ENCODE measurements around the gene IGFBPL1. TPM values are rescaled to one million over a fixed set of nuclear protein-coding genes. Genes with fewer than 3 reads are reported as not detected.
A peak's percentile ranks its signal among the peaks of the same experiment; 100 is the strongest.

The IGFBPL1 gene
- total RNA-seq, 1 donor from 2014 or later = 1.0 TPM

DNA sequence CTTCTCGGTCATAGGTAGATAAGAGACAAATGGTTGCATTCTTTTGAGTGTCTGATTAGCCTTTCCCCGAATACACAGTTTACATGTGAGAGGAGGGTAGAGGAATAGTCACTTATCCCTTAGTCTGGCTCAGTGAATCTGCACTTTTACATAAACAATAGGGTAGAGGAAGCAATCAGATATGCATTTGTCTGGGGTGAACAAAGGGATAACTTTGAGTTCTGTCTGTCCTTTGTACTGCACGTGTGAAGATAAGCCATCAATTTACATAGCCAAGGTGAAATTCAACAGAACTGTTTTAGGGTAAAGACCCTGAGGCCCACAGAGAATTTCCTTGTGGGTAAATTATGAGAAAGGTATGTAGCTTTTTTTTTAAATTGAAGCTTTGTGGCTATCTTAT lies 10.1 kb upstream of the IGFBPL1 start:
- Histone ChIP-seq H3K36me3 (ENCODE audit: control insufficient read depth in 3 of 3, insufficient read depth in 3 of 3, low read length in 3 of 3) (no peaks in the 10 kb centered on the region), H3K9ac (ENCODE audit: low read depth in 1 of 3, low read length in 3 of 3) (no peak overlapping the region), H3K27ac (ENCODE audit: low read depth, low read length) (no peak overlapping the region), H3K4me1 (ENCODE audit: control insufficient read depth in 3 of 3, insufficient read depth in 3 of 3, low read length in 3 of 3) (no peaks in the 10 kb centered on the region), H3K9me3 (ENCODE audit: control insufficient read depth in 3 of 3, low read length in 3 of 3) (no peaks in the 10 kb centered on the region), H3K4me3 (ENCODE audit: low read length in 3 of 3) (no peak overlapping the region), H3K27me3 (ENCODE audit: control insufficient read depth in 3 of 3, insufficient read depth in 3 of 3, low read length in 3 of 3) (peaks cover 0 to 9% (median 0%) of the 10 kb centered on the region in 3 donors)

DNA sequence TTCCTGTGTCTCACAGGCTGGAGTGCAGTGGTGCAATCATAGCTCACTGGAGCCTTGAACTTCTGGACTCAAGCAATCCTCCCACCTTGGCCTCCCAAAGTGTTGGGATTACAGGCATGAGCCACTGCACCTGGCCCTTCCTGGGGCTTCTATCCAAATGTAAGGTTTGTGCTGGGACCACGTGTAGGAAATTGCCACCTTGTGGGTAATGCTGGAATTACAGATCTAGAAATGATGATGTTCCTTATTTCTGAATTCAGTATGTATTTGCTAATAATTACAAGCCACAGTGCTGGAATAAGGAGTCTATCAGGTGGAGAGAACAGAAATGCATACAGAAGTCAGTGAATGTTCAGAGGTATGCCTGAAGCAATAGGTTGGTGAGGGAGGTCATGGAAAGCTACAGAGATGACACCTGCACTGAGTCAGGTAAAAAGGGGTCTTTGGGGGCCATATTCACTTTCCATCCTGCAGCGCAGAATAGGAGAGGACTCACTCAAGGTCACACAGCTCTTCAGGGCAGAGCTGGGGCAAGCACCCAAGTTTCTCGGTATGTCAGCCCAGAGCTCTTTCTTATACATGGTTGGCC lies 8.8 kb upstream of the IGFBPL1 start:
- Histone ChIP-seq H3K27me3 (ENCODE audit: control insufficient read depth in 3 of 3, insufficient read depth in 3 of 3, low read length in 3 of 3) (peaks cover 0 to 8% (median 2%) of the 10 kb centered on the region in 3 donors), H3K4me3 (ENCODE audit: low read length in 3 of 3) (no peak overlapping the region), H3K4me1 (ENCODE audit: control insufficient read depth in 3 of 3, insufficient read depth in 3 of 3, low read length in 3 of 3) (no peaks in the 10 kb centered on the region), H3K36me3 (ENCODE audit: control insufficient read depth in 3 of 3, insufficient read depth in 3 of 3, low read length in 3 of 3) (no peaks in the 10 kb centered on the region), H3K9ac (ENCODE audit: low read depth in 1 of 3, low read length in 3 of 3) (no peak overlapping the region), H3K27ac (ENCODE audit: low read depth, low read length) (no peak overlapping the region), H3K9me3 (ENCODE audit: control insufficient read depth in 3 of 3, low read length in 3 of 3) (no peaks in the 10 kb centered on the region)

DNA sequence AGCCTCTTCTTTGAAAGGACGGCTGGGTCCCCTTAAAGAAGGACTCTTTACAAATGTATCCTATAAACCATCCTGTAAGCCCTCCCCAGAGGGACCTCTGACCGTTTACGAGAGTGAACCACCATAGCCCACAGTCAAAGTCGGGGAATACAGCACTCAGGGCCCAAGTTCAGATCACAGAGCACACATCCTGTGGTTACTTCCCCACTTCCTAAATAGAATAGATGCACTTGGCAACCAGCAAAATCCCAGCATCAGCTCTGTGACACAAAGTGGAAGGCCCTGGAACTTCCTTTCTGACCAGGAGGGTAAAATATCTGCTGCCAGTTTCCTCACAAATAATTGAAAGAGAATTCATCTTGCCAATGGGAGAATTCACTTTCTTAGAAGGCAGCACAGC lies 6.9 kb upstream of the IGFBPL1 start:
- H3K27me3 ChIP-seq (ENCODE audit: control insufficient read depth in 3 of 3, insufficient read depth in 3 of 3, low read length in 3 of 3) = peaks cover 11 to 20% (median 13%) of the 10 kb centered on the region in 3 donors

DNA sequence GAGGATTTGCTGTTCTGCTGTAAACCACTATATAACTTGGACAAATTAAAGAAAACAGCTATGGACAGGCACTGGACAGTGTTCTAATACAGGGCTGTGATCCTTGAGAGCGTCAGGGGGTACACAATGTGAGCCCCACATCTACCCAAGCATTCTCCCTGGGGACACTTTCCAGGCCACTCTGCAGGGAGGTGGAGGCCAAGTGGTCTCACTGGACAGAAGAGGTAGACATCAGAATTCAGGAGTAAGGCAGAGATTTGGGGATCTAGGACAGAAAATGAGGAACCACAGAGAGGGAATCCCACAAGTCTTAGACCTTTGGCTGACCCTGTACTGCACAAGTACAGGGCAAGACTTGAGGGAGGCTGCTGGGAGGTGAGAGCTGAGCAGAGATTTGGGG lies 3.8 kb upstream of the IGFBPL1 start:
- H3K9ac ChIP-seq (ENCODE audit: low read depth in 1 of 3, low read length in 3 of 3) = no peak overlapping the region
- peaks cover 30 to 44% (median 36%) of the 10 kb centered on the region in 3 donors for H3K27me3 ChIP-seq (ENCODE audit: control insufficient read depth in 3 of 3, insufficient read depth in 3 of 3, low read length in 3 of 3)
- H3K4me1 ChIP-seq (ENCODE audit: control insufficient read depth in 3 of 3, insufficient read depth in 3 of 3, low read length in 3 of 3) = no peaks in the 10 kb centered on the region
- no peak overlapping the region for H3K4me3 ChIP-seq (ENCODE audit: low read length in 3 of 3)
- H3K27ac ChIP-seq (ENCODE audit: low read depth, low read length) = no peak overlapping the region
- no peaks in the 10 kb centered on the region for H3K36me3 ChIP-seq (ENCODE audit: control insufficient read depth in 3 of 3, insufficient read depth in 3 of 3, low read length in 3 of 3)
- H3K9me3 ChIP-seq (ENCODE audit: control insufficient read depth in 3 of 3, low read length in 3 of 3) = no peaks in the 10 kb centered on the region

More for the DNA sequence above, 6.9 kb upstream of the IGFBPL1 start:
- H3K27ac ChIP-seq (ENCODE audit: low read depth, low read length) = no peak overlapping the region
- no peaks in the 10 kb centered on the region for H3K9me3 ChIP-seq (ENCODE audit: control insufficient read depth in 3 of 3, low read length in 3 of 3)
- H3K36me3 ChIP-seq (ENCODE audit: control insufficient read depth in 3 of 3, insufficient read depth in 3 of 3, low read length in 3 of 3) = no peaks in the 10 kb centered on the region
- H3K9ac ChIP-seq (ENCODE audit: low read depth in 1 of 3, low read length in 3 of 3) = no peak overlapping the region
- H3K4me1 ChIP-seq (ENCODE audit: control insufficient read depth in 3 of 3, insufficient read depth in 3 of 3, low read length in 3 of 3) = no peaks in the 10 kb centered on the region
- H3K4me3 ChIP-seq (ENCODE audit: low read length in 3 of 3) = no peak overlapping the region

DNA sequence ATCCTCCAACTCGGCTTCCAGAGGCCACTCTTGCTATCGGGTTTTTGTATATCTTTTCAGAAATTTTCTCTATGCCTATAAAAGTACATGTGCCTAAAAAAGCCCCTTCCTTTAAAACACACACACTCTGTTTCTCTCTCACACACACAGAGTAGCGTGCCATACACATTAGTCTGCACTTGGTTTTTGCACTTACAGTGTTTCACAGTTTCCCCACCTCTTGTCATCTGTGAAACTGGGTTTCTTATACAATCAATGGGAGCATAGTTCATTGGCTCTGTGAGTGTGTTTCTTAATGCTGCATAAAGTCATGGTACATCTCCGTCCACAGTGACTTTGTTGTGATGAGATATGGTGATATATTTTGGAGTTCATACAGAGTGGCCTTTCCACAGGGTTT lies 664 bp upstream of the IGFBPL1 start:
- no peaks in the 10 kb centered on the region for H3K9me3 ChIP-seq (ENCODE audit: control insufficient read depth in 3 of 3, low read length in 3 of 3)
- no peak overlapping the region for H3K9ac ChIP-seq (ENCODE audit: low read depth in 1 of 3, low read length in 3 of 3)
- no peaks in the 10 kb centered on the region for H3K4me1 ChIP-seq (ENCODE audit: control insufficient read depth in 3 of 3, insufficient read depth in 3 of 3, low read length in 3 of 3)
- no peak overlapping the region for H3K27ac ChIP-seq (ENCODE audit: low read depth, low read length)
- peaks cover 39 to 56% (median 52%) of the 10 kb centered on the region in 3 donors for H3K27me3 ChIP-seq (ENCODE audit: control insufficient read depth in 3 of 3, insufficient read depth in 3 of 3, low read length in 3 of 3)
- no peak overlapping the region for H3K4me3 ChIP-seq (ENCODE audit: low read length in 3 of 3)
- no peaks in the 10 kb centered on the region for H3K36me3 ChIP-seq (ENCODE audit: control insufficient read depth in 3 of 3, insufficient read depth in 3 of 3, low read length in 3 of 3)

DNA sequence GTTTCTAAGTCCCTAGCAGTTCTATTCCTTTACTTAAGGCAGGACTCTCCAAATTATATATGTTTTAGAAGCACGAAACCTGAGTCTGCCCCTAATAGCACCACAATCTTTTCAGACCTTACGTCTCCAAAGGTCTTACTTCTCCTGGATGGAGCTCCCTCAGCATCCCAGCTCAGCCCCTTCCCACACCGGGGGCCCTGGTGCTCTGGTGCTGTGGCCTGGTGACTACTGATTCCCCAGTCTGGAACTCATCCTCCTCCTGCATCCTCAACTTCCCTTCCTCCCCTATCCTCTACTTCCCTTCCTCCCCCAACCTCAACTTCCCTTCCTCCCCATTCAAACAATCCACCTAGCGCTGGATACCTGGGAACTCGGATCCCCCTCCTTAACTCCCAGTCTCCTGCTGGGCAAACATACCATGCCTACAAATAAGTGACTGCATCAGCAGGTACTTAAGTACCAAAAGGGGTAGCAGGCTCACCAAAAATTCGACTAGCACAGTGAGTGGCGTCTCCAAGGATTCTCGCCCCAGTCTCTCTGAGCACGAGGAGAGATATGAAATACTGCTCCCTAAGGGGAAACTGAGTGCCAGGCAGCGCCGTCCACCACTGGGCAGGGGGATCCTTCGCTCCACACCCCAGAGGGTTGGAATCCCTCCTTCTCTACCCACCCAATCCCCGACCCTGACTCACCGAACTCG lies 831 bp downstream of the IGFBPL1 start:
- Histone ChIP-seq H3K4me1 (ENCODE audit: control insufficient read depth in 3 of 3, insufficient read depth in 3 of 3, low read length in 3 of 3) (no peaks in the 10 kb centered on the region), H3K4me3 (ENCODE audit: low read length in 3 of 3) (peak overlapping the region in 1 of 3 donors; percentile 56), H3K9me3 (ENCODE audit: control insufficient read depth in 3 of 3, low read length in 3 of 3) (no peaks in the 10 kb centered on the region), H3K27ac (ENCODE audit: low read depth, low read length) (no peak overlapping the region), H3K27me3 (ENCODE audit: control insufficient read depth in 3 of 3, insufficient read depth in 3 of 3, low read length in 3 of 3) (peaks cover 39 to 61% (median 52%) of the 10 kb centered on the region in 3 donors), H3K36me3 (ENCODE audit: control insufficient read depth in 3 of 3, insufficient read depth in 3 of 3, low read length in 3 of 3) (no peaks in the 10 kb centered on the region), H3K9ac (ENCODE audit: low read depth in 1 of 3, low read length in 3 of 3) (peak overlapping the region in 1 of 3 donors; percentile 62)

DNA sequence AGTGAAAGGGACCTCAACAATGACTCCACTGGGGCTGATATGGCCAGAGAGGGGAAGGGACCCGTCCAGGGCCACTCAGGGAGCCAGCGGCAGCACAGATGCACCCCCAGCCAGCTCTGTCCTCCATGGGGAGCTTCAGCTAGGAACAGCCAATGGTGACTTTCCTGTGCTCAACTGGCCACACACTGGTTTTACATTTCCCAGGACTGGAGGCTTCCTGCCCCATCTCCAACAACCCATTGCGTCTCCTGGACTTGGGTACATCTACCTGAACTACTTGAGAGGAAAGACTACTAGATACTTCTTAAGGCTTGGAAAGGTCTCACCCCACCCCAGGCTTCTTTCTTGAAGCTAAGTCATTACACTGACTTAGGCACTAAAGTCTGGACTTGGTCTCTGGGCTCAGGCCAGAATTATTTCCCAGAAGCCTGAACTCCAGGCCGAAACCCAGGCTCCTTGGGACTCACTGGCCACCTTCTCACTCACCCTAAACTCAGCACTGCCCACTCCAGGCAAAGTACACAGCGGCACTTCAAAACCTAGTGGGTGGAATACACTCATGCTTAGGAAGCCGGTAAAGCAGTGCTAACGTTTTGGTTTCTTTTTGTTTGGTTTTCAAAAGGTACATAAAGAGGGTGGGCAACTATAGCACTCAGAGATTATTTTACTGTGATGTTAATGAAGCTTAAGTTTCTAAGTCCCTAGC lies 1.5 kb downstream of the IGFBPL1 start:
- Histone ChIP-seq H3K27ac (ENCODE audit: low read depth, low read length) (no peak overlapping the region), H3K9ac (ENCODE audit: low read depth in 1 of 3, low read length in 3 of 3) (no peak overlapping the region), H3K4me1 (ENCODE audit: control insufficient read depth in 3 of 3, insufficient read depth in 3 of 3, low read length in 3 of 3) (no peaks in the 10 kb centered on the region), H3K4me3 (ENCODE audit: low read length in 3 of 3) (no peak overlapping the region), H3K27me3 (ENCODE audit: control insufficient read depth in 3 of 3, insufficient read depth in 3 of 3, low read length in 3 of 3) (peaks cover 34 to 59% (median 52%) of the 10 kb centered on the region in 3 donors), H3K9me3 (ENCODE audit: control insufficient read depth in 3 of 3, low read length in 3 of 3) (no peaks in the 10 kb centered on the region), H3K36me3 (ENCODE audit: control insufficient read depth in 3 of 3, insufficient read depth in 3 of 3, low read length in 3 of 3) (no peaks in the 10 kb centered on the region)

DNA sequence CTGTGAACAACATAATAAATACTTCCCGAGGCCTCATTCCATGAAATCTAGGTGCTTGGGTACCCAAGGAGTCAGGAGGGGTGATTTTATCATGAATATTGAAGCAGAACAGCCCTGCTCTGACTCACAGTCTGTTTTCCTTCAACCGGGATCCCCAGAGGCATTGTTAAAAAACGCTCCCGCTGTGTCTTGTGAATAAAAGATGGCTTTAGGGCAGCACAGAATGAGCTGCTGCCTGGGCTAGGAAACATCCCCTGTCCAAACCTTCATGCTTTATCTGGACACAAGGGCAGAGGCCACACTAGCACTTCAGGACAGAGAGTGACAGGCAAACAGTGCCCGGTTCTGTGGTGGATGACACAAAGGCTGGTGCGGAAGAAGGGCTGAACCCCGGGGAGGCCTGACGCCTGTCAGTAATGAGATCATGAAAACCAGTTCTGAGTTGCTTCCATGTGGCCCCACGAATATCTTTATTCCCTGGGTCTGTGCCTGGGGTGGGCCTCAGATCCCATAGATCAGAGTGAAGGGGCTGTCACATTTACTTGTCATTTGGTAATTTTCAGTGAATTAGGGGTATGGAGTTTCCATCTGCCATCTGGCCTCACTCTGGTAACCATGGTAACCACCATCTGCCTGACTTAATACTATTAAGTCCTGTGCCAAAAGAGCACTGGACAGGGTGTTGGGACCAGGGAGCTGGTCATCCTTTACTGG lies 2.6 kb downstream of the IGFBPL1 start:
- H3K4me3 ChIP-seq (ENCODE audit: low read length in 3 of 3) = no peak overlapping the region
- no peak overlapping the region for H3K9ac ChIP-seq (ENCODE audit: low read depth in 1 of 3, low read length in 3 of 3)
- no peaks in the 10 kb centered on the region for H3K4me1 ChIP-seq (ENCODE audit: control insufficient read depth in 3 of 3, insufficient read depth in 3 of 3, low read length in 3 of 3)
- H3K36me3 ChIP-seq (ENCODE audit: control insufficient read depth in 3 of 3, insufficient read depth in 3 of 3, low read length in 3 of 3) = no peaks in the 10 kb centered on the region
- H3K27ac ChIP-seq (ENCODE audit: low read depth, low read length) = no peak overlapping the region
- H3K27me3 ChIP-seq (ENCODE audit: control insufficient read depth in 3 of 3, insufficient read depth in 3 of 3, low read length in 3 of 3) = peaks cover 27 to 51% (median 42%) of the 10 kb centered on the region in 3 donors
- no peaks in the 10 kb centered on the region for H3K9me3 ChIP-seq (ENCODE audit: control insufficient read depth in 3 of 3, low read length in 3 of 3)

DNA sequence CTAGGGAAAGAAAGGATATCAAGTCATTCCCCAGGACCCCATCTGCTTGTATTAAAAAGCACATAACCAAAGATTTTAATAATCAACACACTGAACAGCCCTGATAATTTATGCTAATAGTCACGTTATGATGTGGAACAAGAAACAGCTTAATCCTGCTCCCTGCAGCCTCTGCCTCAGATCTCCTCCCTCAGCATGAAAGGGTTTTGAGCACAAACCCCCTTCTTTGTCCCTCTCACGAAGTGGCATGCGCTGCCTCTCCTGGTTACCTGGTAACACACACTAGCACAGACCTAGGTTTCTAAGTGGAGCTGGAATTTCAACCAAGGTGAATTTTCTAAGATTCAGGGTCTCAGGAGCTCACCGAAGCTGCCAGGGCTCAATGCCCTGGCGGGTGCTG lies 5.1 kb downstream of the IGFBPL1 start:
- no peak overlapping the region for H3K4me3 ChIP-seq (ENCODE audit: low read length in 3 of 3)
- no peak overlapping the region for H3K27ac ChIP-seq (ENCODE audit: low read depth, low read length)
- H3K9me3 ChIP-seq (ENCODE audit: control insufficient read depth in 3 of 3, low read length in 3 of 3) = no peaks in the 10 kb centered on the region
- no peaks in the 10 kb centered on the region for H3K36me3 ChIP-seq (ENCODE audit: control insufficient read depth in 3 of 3, insufficient read depth in 3 of 3, low read length in 3 of 3)
- peaks cover 0 to 2% (median under 1%) of the 10 kb centered on the region in 3 donors for H3K4me1 ChIP-seq (ENCODE audit: control insufficient read depth in 3 of 3, insufficient read depth in 3 of 3, low read length in 3 of 3)
- H3K9ac ChIP-seq (ENCODE audit: low read depth in 1 of 3, low read length in 3 of 3) = no peak overlapping the region
- peaks cover 29 to 45% (median 33%) of the 10 kb centered on the region in 3 donors for H3K27me3 ChIP-seq (ENCODE audit: control insufficient read depth in 3 of 3, insufficient read depth in 3 of 3, low read length in 3 of 3)
